ENCODE measurements around the gene CHST15.

- TF ChIP-seq CTCF (IDR thresholded peaks at IDR 0.05) (no peak), POLR2A (IDR thresholded peaks at IDR 0.05) (no peak)
Measured at GRCh38 chr10:124072106-124072505, 21.3 kb downstream of the CHST15 start.
